Heart left ventricle (tissue), 13 donors: ENCODE results near the gene EIF5B.
"Not testable (repeated sequence)": the region's sequence is repeated elsewhere in the genome, so short reads cannot be mapped to it uniquely, and the experiment has no call there.

ENCODE experiments used
- CTCF ChIP-seq, 12 donors: fragments of 200-600 bp; sonication (generic) in 4 of 12; IDR thresholded peaks; one replicate each; pipeline versions ENCODE4 v1.5.0 to v1.8.0; 2018 to 2022; ENCODE audit warnings: antibody characterized with exemption in 12 of 12, mild to moderate bottlenecking in 5 of 12
- POLR2A ChIP-seq, 2 donors: fragments of 450-650 bp; IDR thresholded peaks; one replicate each; pipeline ENCODE4 v1.6.1; 2017; ENCODE audit warnings: antibody characterized with exemption in 2 of 2, mild to moderate bottlenecking in 2 of 2, moderate library complexity in 2 of 2
- donor health status: ischemic (EF 13 %, LVEDD 7.1; RV severe dilation, severe dysfunction).
- donor health status: DM: no; HTN: yes; CAD: no.
- donor health status: DM: no; HTN: no; CAD: no.
- donor health status: ischemic (EF 25% LVEDD 6.9; RV normal size, moderate dysfunction).
- donor health status: ischemic (EF 25% LVEDD 5.7; RV mildly dilated, moderate dysfunction).
- donor health status: ischemic (EF 35%, LVEDD 5.7; RV mildly dilated, moderate dysfunction).
- donor health status: nonischemic (EF 11% LVEDD 7.7; RV severe dilation, severe dysfunction).
- donor health status: DM: yes; HTN: yes; CAD: no.
- donor health status: PGD.
- donor health status: ischemic (EF 29% LVEDD 5.4; RV normal size, mild dysfunction).
- donor health status: nonischemic (EF 23%, LVEDD 6.1; RV moderate dilation, normal function).

- TF ChIP-seq CTCF, POLR2A (IDR thresholded peaks at IDR 0.05): not testable (repeated sequence)
These were observed 17.6 kb downstream of the EIF5B start for GRCh38 chr2:99354825-99355224.
